Stimulated activated CD4-positive, alpha-beta T cell treated with anti-CD3 and anti-CD28 coated beads, Interleukin-2, amount 100 ng/mL, for 24 hours (primary cell): ENCODE measurements around the gene ABTB2.
A peak's percentile ranks its signal among the peaks of the same experiment; 100 is the strongest.

Experiments used
- DNase-seq, 2 donors: peaks; one replicate each; pipeline ENCODE4 v3.0.0-alpha.2; 2020

Gene ABTB2

GRCh38 chr11:34313099-34313517, 44.7 kb downstream of the ABTB2 start:
- peak in 1 of 2 donors; percentile 3 for DNase-seq

DNA sequence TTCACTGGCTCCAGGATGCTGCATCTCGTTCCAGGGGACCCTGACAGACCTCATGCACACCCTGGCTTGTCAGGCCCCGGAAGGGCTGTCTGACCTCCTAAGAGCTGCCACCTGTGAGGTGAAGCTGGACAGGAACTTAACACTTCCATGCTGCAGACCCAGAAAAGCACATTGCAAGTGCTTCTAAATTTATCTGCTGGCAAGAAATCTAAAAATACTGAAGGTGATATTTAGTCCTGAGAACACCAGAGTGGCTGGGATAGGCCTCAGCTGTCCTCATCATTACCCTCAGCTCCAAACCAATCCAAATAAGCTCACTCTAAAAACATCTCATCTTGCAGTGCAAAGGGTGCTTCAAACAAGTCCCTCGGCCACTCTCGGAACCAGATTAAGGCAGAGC, 46.7 kb downstream of the ABTB2 start:
- no peak for DNase-seq

DNA sequence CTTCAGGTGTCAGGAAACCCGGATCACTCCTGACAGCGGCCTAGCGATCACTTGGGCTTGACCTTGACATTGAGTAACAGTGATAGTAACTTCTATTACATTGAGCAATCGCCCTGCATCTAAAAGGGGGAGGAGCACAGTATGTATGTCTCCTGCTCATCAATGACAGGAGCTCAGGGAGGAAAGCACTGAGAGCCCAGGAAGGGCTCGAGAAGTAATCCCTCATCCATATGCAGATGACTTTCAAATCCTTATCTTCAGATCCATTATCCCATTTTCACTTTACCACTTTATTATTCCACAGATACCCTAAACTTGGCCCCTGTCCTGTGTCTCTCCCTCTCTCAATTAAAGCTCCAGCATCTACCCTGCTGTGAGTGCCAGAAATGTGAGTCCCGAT, 47.8 kb downstream of the ABTB2 start:
- no peak for DNase-seq

DNA sequence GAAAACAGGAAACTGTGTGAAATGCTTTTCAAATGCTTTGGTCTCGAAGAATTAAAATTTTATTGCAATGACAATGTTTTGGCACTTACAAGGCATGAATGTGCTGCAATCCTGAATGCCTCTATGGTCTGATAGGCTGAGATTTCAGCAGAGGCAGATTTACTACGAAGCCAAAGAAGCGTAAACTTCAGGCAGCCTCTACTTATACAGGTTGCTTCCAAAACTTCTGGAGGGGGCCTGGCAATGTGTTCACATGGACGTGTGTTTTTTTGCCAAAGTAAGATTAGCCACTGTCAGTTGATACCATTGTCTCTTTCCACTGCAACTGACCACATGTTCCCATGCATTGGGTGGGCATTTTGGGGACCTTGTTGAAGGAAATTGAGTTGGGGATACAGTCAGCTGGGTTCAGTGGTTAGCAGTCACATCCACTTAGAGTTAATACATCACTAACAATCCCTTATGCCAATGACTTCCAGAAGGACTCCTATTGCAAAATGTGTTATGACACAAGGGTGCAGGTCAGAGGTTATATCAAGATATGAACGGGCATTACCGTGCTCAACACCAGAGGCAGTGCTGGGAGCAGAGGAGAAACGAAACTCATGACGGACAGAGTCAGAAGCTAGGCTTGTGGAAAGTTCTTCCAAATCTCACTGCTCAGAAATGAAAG, 48.8 kb downstream of the ABTB2 start:
- DNase-seq = no peak

DNA sequence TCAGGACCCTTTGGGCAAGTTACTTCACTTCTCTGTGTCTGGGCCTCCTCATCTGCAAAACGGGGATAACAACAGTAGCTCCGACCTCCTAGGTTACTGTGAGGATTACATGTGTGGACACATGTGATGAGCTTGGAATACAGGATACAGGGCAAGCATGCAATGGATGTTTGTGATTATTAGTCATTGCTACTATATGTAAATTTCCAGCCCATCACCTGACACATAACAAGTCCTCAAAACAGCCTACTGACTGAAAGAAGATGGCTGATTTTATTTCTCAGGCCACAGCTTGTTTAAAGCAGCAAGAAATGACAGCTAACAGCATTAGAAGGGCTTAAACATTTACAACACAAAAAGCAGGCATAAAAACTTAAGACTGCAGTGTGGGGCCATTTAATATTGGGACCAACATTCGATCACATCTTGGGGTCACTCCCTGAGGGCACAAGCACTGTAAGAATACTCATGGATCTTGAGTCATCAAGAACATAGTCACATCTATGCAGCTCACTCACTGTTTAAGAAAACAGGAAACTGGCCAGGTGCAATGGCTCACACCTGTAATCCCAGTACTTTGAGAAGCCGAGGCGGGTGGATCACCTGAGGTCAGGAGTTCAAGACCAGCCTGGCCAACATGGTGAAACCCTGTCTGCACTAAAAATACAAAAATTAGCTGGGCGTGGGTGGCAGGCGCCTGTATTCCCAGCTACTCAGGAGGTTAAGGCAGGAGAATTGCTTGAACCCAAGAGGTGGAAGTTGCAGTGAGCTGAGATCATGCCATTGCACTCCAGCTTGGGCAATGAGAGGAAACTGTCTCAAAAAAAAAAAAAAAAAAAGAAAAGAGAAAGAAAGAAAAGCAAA, 49.5 kb downstream of the ABTB2 start:
- DNase-seq = no peak

DNA sequence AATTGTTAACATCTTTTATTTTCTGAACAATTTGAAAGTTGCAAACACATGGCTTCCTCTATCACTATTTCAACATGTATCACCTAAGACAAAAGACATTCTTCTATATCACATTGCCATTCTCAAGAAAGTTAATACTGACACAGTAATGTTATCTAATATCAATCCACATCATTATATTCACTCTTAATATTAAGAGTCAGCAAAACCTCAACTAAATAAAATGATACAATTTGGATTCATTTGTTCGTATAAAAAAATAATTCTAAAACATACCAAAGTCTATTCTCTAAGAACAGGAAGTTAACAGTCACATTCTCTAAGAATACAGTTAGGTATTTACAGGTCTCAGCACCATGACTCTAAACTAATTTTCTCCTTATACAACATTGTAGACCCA, 52.0 kb downstream of the ABTB2 start:
- DNase-seq = no peak

DNA sequence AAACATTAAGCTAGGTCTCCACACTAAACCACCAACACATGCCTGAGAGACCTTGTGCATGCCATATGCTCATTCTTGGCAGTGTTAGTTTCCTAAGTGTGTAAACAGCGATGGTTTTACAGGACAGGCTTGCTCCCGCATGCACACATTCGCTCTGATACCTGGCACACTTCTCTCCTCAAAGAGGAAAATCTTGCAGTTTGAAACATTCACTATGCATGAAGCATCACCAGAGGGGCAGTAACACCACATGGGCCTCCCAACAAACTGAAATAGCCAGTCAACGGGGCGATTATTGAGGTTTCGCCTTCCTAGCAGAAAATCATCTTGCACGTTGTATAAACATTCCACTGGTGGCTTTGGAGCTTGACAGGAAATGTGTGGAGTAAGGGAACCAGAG, 52.6 kb downstream of the ABTB2 start:
- DNase-seq = no peak

DNA sequence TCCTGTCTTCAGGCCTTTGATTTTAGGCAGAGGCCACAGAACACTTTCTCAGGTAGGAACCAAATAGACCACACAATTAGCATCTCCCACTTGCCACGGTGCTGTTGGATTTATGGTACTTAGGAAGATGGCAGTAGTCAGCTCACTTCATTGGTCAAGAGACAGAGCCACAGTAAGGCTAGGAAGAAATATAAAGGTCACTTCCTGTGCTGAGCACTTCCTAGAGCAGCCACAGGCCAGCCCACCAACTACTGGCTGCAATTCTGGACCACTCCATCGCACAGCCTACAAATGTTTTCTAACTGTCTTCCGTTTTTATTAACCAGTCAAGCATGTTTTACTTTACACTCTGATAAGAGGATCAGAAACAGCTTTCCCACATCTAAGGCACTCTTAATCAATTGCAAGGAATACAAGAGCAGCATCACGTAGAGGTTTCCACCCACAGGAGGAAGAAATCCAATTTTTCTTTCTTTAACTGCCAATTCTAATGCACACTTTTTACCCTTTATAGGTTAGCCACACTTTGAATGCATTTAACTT, 54.7 kb downstream of the ABTB2 start:
- no peak for DNase-seq

GRCh38 chr11:34302046-34302921, 55.5 kb downstream of the ABTB2 start:
- DNase-seq = no peak

- DNase-seq = no peak
Measured at GRCh38 chr11:34300926-34301295, 56.9 kb downstream of the ABTB2 start.

DNA sequence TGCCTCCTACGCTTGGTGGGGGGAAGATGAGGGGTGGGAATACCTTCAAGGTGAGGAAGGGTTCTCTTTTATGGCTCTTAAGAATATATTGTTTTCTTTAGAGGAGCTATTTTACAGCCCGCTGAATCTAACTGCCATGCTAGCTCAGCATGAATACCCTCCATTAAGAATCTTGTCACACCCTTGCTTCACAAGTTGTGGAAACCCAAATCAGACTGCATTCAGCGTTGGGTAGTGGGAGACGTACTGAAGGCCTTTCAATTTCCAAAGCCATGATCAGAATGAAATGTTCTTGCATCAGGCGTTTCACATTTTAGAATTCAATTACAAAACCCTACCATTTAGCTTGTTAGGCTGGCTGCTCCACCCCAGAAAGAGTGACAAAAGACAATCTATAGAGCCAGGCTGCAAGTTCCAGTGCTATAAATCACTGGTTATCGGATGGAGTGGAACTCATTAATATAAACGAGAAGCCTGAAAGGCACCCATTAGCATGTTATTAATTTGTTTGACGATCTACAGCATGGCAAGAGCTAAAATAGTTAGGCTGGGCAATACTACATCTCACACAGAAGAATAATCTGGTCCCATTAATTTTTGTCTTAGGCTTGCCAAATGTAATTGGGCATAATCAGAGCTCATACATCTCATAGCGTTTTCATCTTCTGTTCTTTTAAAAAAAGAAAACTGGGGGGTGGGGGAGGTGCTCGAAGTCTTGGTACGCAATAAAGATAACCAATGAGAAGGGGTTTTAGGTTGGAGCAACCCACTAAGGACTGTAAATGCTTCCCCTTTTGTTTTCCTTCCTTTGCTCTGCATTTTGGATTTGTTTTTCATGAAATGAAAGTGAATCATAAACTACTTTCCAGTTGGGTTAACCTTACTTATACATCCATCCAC, 57.5 kb downstream of the ABTB2 start:
- no peak for DNase-seq

GRCh38 chr11:34299284-34299972, 58.4 kb downstream of the ABTB2 start:
- no peak for DNase-seq

DNA sequence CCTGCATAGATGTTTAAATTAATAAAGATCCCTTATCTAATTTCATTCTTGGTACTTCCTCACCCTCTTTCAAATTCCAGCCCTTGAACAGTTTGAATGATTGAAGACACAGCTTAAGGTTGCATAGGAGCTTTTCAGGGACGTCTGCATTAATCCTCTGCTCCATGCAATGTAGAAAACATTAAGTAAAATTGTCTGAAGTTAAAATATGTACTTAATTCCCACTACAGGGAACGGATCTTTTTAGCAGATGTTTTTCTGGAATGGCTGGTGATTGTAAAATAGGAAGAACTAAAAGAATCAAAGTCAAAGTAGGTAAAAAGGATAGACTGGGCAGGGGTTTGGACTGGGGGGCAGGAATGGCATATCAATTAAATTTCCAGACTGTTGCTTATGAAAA, 58.9 kb downstream of the ABTB2 start:
- no peak for DNase-seq

DNA sequence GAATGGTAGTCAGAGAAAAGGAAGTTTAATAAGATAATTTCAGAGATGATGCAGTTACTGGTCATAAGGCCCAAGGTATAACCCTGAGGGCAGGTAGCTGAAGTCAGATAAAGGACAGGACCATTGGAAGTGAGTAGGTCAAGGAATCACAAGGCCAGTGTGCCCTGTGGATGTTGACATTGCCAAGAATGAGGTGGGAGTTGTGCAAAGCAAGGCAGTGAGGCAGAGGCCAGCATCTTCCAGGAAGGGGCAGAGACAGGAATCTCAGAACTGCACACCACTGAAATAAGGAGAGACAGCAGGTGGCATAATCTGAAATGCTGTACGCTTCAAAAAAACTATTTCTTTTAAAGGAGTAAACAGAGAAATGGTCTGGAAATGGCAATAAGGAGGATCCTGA, 61.4 kb downstream of the ABTB2 start:
- no peak for DNase-seq

GRCh38 chr11:34292546-34292945, 65.3 kb downstream of the ABTB2 start:
- no peak for DNase-seq

GRCh38 chr11:34292111-34292510, 65.7 kb downstream of the ABTB2 start:
- DNase-seq = no peak

DNA sequence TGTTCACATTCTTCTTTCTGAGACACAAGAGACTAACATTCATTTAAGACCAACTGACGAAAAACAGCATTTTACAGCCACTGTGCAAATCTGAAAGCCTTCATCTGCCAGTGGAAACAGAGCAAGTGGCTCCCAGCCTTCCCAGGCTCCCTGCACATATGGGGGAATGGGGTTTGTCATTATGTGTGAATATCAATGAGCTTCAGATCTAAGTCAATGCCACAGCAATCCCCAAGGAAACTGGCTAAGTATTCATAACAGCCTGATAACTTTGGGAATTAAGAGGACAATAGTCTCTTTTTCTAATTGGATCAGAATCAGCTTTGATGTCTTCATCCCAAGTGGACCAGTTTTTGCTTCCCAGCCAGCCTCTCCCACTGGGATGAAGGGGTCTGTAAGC, 66.9 kb downstream of the ABTB2 start:
- no peak for DNase-seq

DNA sequence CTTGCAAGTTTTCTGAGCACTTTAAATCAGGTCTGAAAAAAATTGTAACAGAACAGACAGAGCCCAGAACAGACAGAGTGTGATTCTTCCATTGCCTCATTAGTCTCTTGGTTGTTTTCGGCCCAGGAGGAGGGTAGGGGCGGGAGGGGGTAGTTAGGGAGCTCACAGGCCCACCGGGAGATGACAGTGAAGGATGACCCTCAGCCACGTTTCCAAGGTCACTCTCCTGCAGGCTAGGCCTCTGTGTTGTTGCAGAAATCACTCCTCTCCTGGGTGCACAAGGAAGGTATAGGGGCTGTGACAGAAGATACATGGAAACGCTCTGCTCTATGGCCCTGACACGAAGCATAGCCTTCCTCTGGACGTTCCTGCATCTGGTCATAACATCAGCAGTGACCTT, 69.3 kb downstream of the ABTB2 start:
- DNase-seq = no peak

- no peak for DNase-seq
Measured at GRCh38 chr11:34284811-34285481, 72.9 kb downstream of the ABTB2 start.

- no peak for DNase-seq
Measured at GRCh38 chr11:34284156-34284555, 73.7 kb downstream of the ABTB2 start.
